SU-DHL-6 (cell line): ENCODE results near the gene CRISPLD2.

Source experiments
- CTCF ChIP-seq: fragments of 200-600 bp; sonication (generic); IDR thresholded peaks from one replicate; pipeline ENCODE4 v1.5.1; 2017; ENCODE audit warnings: antibody characterized with exemption, mild to moderate bottlenecking, low read length, moderate library complexity; ENCODE audit not compliant: insufficient read depth, poor library complexity, severe bottlenecking
- EZH2phosphoT487 ChIP-seq: fragments of 200-600 bp; sonication (generic), shearing (Covaris generic); conservative IDR thresholded peaks from 2 replicates; pipeline ENCODE4 v1.6.1; 2018; ENCODE audit warnings: mild to moderate bottlenecking, antibody characterized with exemption, low read length, moderate library complexity, mixed read lengths

GRCh38 chr16:84782846-84783245 is 36.9 kb upstream of the CRISPLD2 start:
- TF ChIP-seq CTCF, result no peak
- no peak for TF ChIP-seq EZH2phosphoT487
